Fibroblast of mammary gland (primary cell): ENCODE measurements around the gene MT1E.
"Not testable (repeated sequence)": the region's sequence is repeated elsewhere in the genome, so short reads cannot be mapped to it uniquely, and the experiment has no call there.

ENCODE experiments used
- DNase-seq: peaks from one replicate; pipeline ENCODE4 v3.0.0-alpha.2; 2010; ENCODE audit warnings: low read depth
- H3K4me3 ChIP-seq: 2 replicates; pipeline ENCODE4 v1.5.1; 2011; ENCODE audit warnings: low read depth, mild to moderate bottlenecking, low read length, moderate library complexity; ENCODE audit not compliant: control insufficient read depth
- TF ChIP-seq, protein P1 (sequence below): conservative IDR thresholded peaks from 2 replicates; pipeline ENCODE4 v1.5.1; 2011; ENCODE audit warnings: low read depth, low read length, inconsistent platforms; ENCODE audit not compliant: control insufficient read depth, insufficient read depth

The MT1E gene

GRCh38 chr16:56617212-56618085 is 8.1 kb upstream of the MT1E start:
- H3K4me3 ChIP-seq = peak overlapping the region; percentile 49
- peak; percentile 79 for DNase-seq
- TF ChIP-seq, protein P1, sequence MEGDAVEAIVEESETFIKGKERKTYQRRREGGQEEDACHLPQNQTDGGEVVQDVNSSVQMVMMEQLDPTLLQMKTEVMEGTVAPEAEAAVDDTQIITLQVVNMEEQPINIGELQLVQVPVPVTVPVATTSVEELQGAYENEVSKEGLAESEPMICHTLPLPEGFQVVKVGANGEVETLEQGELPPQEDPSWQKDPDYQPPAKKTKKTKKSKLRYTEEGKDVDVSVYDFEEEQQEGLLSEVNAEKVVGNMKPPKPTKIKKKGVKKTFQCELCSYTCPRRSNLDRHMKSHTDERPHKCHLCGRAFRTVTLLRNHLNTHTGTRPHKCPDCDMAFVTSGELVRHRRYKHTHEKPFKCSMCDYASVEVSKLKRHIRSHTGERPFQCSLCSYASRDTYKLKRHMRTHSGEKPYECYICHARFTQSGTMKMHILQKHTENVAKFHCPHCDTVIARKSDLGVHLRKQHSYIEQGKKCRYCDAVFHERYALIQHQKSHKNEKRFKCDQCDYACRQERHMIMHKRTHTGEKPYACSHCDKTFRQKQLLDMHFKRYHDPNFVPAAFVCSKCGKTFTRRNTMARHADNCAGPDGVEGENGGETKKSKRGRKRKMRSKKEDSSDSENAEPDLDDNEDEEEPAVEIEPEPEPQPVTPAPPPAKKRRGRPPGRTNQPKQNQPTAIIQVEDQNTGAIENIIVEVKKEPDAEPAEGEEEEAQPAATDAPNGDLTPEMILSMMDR = no peak

- no peak for DNase-seq
- peak overlapping the region; percentile 49 for H3K4me3 ChIP-seq
- TF ChIP-seq, protein P1 = no peak
These were observed 7.4 kb upstream of the MT1E start for GRCh38 chr16:56618138-56618537.

- TF ChIP-seq, protein P1 = no peak
- DNase-seq = no peak
- no peak overlapping the region for H3K4me3 ChIP-seq
These were observed 5.2 kb upstream of the MT1E start for GRCh38 chr16:56620339-56620897.

DNA sequence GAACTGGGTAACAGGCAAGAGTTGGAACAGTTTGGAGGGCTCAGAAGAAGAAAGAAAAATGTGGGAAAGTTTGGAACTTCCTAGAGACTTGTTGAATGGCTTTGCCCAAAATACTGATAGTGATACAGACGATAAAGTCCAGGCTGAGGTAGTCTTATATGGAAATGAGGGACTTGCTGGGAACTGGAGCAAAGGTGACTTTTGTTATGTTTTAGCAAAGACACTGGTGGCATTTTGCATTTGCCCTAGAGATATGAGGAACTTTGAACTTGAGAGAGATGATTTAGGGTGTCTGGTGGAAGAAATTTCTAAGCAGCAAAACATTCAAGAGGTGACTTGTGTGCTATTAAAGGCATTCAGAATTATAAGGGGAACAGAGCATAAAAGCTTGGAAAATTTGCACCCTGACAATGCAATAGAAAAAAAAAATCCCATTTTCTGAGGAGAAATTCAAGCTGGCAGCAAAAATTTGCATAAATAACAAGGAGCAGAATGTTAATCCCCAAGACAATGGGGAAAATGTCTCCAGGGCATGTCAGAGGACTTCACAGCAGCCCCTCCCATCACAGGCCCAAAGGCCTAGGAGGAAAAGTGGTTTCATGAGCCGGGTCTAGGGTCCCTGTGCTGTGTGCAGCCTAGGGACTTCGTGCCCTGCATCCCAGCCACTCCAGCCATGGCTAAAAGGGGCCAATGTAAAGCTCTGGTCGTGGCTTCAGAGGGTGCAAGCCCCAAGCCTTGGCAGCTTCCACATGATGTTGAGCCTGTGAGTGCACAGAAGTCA is 3.7 kb upstream of the MT1E start:
- H3K4me3 ChIP-seq, DNase-seq: not testable (repeated sequence)

- DNase-seq, H3K4me3 ChIP-seq: not testable (repeated sequence)
These were observed 2.4 kb upstream of the MT1E start for GRCh38 chr16:56623184-56623583.

DNA sequence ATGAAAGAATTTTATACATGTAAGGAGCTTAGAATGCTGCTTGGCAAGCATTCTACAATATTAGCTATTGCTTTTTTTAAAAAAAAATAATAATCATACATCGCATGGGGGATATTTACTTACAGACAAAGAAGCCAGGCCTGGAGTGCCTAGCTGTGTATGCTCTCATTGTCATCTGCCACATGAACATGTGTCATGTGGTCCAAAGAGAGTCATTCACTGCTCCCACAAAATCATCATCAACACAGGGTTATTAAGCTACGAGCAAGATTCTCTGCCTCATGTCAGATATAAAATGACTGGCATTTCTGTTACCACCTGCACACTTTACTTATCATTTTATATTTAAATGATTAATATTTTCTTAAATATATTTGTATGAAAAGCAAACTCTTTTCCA is 1.9 kb upstream of the MT1E start:
- TF ChIP-seq, protein P1 = no peak
- no peak overlapping the region for H3K4me3 ChIP-seq
- DNase-seq = no peak

DNA sequence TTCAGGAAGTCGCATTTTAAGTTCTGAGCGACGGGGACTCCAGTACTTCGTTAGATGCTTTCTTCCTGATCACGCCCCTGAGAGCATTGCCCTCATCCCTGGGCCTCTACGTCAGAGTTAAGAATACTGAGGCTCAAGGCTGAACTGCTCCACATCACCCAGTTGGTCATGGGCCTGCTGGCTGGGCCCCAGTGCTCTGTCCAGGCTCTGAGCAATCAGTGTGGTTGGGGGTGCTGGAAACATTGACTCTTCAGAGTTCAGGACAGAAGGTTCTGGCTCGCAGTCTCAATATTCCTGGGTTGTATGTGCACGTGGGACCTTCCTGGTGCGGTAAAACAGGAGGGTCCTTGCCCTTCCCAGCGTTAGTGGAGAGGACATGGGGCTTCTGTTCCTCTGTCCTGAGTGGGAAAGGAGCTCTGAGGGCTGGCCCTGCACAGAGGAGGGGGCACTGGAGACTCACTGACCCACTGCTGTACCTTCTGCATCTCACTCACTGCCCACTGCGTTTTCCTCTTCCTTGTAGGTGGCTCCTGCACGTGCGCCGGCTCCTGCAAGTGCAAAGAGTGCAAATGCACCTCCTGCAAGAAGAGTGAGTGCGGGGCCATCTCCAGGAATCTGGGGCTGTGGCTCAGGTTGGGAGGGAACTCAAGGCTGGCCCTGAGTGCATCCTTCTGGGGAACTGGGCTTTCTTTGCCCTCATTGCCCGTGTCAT is 518 bp downstream of the MT1E start:
- peak overlapping the region; percentile 77 for H3K4me3 ChIP-seq
- peak; percentile 95 for DNase-seq
- TF ChIP-seq, protein P1 = no peak
